IMR-90 (cell line): ENCODE results near the gene FBXW11.

Experiments used
- RAD21 ChIP-seq: IDR thresholded peaks from 2 replicates; pipeline ENCODE4 v1.6.1; 2012; ENCODE audit warnings: low read length, improper control_type of control experiment
- TF ChIP-seq, protein P1 (sequence below): conservative IDR thresholded peaks from 2 replicates; pipeline ENCODE4 v1.5.1; 2012; ENCODE audit warnings: mild to moderate bottlenecking, low read depth, low read length, improper control_type of control experiment

DNA sequence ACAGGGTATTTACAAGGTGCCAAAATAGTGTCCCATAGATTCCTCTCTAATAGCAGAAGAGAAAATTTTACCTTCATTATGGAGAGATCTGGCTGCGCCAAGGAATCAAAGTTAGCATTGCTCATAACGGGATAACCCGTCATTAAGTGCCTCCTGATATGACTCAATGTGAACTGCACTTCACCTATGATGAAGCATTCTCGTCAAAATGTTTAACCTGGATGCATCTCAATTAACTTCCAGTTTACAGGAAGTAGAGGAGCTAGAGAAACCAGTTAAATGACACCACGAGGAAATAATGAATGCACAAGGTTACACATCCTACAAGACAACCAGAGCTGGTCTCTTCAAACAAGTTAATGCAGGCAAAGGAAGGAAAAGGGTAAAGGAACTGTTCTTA is 17.2 kb downstream of the FBXW11 start:
- TF ChIP-seq, protein P1, sequence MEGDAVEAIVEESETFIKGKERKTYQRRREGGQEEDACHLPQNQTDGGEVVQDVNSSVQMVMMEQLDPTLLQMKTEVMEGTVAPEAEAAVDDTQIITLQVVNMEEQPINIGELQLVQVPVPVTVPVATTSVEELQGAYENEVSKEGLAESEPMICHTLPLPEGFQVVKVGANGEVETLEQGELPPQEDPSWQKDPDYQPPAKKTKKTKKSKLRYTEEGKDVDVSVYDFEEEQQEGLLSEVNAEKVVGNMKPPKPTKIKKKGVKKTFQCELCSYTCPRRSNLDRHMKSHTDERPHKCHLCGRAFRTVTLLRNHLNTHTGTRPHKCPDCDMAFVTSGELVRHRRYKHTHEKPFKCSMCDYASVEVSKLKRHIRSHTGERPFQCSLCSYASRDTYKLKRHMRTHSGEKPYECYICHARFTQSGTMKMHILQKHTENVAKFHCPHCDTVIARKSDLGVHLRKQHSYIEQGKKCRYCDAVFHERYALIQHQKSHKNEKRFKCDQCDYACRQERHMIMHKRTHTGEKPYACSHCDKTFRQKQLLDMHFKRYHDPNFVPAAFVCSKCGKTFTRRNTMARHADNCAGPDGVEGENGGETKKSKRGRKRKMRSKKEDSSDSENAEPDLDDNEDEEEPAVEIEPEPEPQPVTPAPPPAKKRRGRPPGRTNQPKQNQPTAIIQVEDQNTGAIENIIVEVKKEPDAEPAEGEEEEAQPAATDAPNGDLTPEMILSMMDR, result no peak
- no peak for TF ChIP-seq RAD21
